HS-5 (cell line): ENCODE results near the gene KRTAP6-3.

Experiments
- DNase-seq: peaks from one replicate; pipeline ENCODE4 v3.0.0-alpha.2; 2012; ENCODE audit warnings: low read depth

The KRTAP6-3 gene, protein sequence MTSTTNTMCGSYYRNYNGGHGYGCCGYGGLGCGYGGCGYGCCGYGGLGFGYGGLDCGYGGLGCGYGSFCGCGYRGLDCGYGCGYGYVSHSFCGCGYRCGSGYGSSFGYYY

GRCh38 chr21:30592140-30592539, at the start of gene KRTAP6-3:
TSS of gene KRTAP6-3 (plus strand) at chr21:30592440. CDS start at chr21:30592446, 6 bp downstream.
- no peak for DNase-seq

- DNase-seq, result no peak
These were observed 39.5 kb upstream of the KRTAP6-3 start for GRCh38 chr21:30552782-30553181.

DNA sequence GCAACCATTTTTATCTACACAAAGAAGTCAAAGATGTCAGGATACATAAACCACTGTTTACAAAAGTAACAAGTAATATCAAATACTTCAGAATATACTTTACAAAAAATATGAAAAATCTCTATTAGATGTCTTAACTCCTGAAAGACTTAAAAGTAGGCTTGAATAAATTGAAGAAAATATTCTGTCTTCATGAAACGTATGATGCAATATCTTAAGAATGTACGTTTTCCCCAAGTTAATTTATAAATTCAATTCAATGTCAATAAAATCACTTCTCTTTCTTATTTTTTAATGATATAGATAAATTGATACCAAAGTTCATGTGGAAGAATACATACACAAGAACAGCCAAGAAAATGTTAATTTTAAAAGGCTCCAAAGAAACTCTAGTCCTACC, 37.1 kb upstream of the KRTAP6-3 start:
- DNase-seq, result no peak

- no peak for DNase-seq
These were observed 30.9 kb upstream of the KRTAP6-3 start, which contains the start of gene KRTAP19-7 for GRCh38 chr21:30561264-30561895. TSS of gene KRTAP19-7 (minus strand) at chr21:30561314. CDS start at chr21:30561289, 25 bp downstream.

- DNase-seq, result no peak
These were observed 30.3 kb upstream of the KRTAP6-3 start for GRCh38 chr21:30561957-30562356.

GRCh38 chr21:30563072-30563471, 29.2 kb upstream of the KRTAP6-3 start:
- DNase-seq, result no peak

- no peak for DNase-seq
These were observed 28.6 kb upstream of the KRTAP6-3 start for GRCh38 chr21:30563630-30564029.

- no peak for DNase-seq
These were observed 24.6 kb upstream of the KRTAP6-3 start for GRCh38 chr21:30567617-30568016.

DNA sequence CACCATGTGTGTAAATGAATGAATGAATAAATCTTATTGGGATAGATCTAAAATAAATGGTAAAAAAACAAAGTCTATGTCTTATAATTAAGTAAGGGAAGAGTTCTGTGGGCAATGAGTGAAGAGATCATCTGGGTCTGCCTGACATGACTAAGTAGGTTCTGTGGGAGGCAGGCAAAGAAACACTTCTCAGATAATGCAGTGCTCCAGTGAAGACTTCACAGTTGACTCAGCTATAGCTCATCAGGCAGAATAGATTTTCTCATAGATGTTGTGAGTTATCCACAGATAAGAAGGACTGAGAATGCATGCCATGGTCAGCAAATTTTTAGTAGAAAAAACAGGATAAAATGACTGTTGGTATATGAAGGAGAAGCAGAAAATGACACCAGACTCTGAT, 14.5 kb upstream of the KRTAP6-3 start:
- DNase-seq, result peak; percentile 1

DNA sequence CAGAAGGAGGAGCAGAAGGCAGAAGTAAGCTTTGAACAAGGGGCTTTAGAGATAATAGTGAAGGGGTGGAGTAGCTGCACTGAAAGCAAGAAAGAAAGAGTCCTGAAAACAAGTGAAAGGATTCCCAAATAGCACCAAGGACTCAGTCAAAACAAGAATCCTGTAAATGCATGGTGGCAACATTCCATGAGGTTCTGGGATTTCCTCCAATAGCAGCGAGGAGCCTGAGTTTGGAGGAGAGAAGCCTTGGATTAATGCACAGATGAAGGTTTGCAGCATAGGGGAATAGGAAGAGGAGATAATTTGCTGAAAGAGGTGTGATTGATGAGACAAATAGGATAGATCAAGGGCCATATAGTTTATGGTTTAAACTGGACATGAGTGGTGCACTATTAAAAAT, 12.9 kb upstream of the KRTAP6-3 start:
- no peak for DNase-seq

DNA sequence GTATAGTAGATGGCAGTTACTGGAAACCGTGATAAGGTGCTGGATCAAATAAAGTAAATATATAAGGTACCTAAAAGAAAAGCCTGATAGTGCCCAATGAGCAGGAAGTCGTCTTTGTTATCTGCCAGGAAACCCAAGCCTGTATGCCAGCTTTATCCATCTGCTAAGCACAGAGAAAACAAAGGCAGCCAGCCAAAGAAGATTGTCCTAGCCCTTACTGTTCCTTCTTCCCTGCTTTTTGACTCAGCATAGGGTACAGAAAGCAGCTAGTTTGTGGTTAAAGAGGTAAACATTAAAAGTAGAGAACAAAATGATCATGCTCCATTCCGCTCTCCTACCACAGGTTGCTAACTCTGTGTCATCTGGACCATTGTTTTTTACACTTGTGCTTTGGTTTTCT, 12.1 kb upstream of the KRTAP6-3 start:
- no peak for DNase-seq

- DNase-seq, result no peak
These were observed 9.4 kb upstream of the KRTAP6-3 start for GRCh38 chr21:30582870-30583269.

GRCh38 chr21:30590297-30590696, 1.9 kb upstream of the KRTAP6-3 start, which contains the start of gene KRTAP22-2:
TSS of gene KRTAP22-2 (minus strand) at chr21:30590397.
- no peak for DNase-seq

DNA sequence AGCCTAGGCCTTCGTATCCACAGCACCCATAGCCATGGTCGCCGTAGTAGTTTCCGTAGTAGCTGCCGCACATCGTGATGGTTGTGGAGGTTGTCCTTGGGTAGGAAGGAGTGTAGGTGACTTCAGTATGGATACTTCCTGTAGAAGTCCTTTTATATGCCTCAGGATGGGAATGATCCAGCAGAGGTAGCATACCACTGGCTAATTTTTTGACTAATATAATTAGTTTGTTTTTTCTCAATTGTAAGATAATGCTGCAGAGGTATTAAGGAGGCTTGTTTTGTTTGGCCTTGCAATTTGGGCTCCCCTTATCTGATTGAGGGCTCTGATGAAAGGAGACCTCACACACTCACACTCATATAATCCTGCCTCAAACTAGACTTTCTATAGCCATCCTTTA, 6.6 kb downstream of the KRTAP6-3 start, which contains the start of gene KRTAP6-2:
Gene KRTAP6-2 (minus strand): TSS at position 101 of the 400 bp plus-strand sequence. CDS start 28 bp downstream, at position 73.
- DNase-seq, result no peak

GRCh38 chr21:30600787-30601186, 8.5 kb downstream of the KRTAP6-3 start, which contains the start of gene KRTAP22-1:
TSS of gene KRTAP22-1 (plus strand) at chr21:30601087.
- no peak for DNase-seq

- no peak for DNase-seq
These were observed 13.7 kb downstream of the KRTAP6-3 start for GRCh38 chr21:30605968-30606367.

DNA sequence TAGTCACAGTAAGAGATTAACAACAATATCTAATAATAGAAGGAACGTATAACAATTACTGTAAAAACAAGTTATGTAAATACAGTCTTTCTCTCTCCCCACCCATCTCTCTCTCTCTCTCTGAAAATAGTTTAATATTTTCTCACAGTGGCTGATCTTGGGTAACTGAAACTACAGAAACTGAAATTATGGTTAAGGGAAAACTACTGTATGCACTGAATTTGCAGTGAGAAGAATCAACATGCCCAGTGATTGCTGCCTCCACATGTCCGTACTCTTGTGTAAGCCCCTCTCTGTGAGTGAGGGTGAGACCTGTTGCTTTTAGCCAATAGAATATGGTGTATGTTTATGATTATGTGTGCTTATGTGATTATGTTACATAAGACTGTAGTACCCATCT, 19.9 kb downstream of the KRTAP6-3 start:
- DNase-seq, result no peak

DNA sequence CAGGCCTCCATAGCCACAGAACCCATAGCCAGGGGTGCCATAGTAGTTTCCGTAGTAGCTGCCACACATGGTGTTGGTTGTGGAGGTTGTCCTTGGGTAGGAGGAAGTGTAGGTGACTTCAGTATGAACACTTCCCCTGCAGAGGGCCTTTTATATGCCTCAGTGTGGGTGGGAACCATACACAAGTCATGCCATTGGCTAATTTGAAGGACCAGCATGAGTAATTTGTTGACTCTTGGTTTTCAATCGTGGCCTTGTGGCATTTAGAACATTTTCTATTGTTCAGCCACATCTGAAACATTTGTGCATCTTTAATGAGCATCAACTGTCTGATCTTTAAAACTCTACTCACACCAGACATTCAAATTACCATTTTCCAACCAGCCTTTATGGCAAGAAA, 21.6 kb downstream of the KRTAP6-3 start, which contains the start of gene KRTAP6-1:
Gene KRTAP6-1 (minus strand): TSS at position 95 of the 400 bp plus-strand sequence. CDS start 26 bp downstream, at position 69.
- no peak for DNase-seq

GRCh38 chr21:30615199-30615598, 23.0 kb downstream of the KRTAP6-3 start:
- no peak for DNase-seq

DNA sequence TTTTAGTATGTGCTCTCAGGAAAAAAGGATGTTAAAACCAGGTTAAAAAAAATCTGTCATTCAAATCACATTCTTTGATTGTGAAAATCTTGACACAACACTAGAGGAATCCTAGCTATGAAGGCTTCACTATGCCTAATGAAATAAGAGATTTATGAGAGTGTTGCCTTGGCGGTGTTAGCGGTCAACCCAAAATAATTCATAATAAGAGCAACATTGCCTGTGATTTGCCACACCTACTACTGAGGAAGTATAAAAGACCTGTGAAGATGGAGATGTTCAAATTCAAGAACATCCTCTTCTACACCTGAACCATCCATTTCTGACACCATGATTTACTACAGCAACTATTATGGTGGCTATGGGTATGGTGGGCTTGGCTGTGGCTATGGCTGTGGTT, 23.9 kb downstream of the KRTAP6-3 start, which contains the start of gene KRTAP20-1:
Gene KRTAP20-1 (plus strand): TSS at position 301 of the 400 bp plus-strand sequence. CDS start 30 bp downstream, at position 331.
- DNase-seq, result no peak

DNA sequence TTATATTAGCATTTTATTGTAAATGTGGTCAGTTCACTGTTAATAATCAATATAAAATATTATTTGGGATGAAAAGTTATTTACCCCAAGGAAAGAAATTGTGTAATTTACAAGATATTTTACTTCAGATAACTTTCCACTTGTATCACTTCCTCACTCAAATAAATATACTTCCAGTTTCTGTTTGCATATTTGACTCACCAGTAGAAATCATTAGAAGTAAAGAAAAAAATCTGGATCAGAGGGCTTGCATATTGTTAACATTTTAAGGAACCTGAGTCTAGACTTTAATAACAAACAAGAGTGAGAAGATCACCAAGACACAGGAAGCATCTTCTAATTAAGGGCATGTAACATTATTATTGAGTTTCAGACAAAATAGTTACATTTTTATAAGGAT, 27.8 kb downstream of the KRTAP6-3 start:
- DNase-seq, result peak; percentile 19

- no peak for DNase-seq
These were observed 28.3 kb downstream of the KRTAP6-3 start, which contains the start of gene KRTAP20-4 for GRCh38 chr21:30620522-30620921. TSS of gene KRTAP20-4 (plus strand) at chr21:30620627.

GRCh38 chr21:30623362-30623761, 31.1 kb downstream of the KRTAP6-3 start:
- no peak for DNase-seq
